GM19395 (cell line): ENCODE data around the gene SMIM44.

Experiments used
- ATAC-seq: cut with Tn5 transposase; IDR thresholded peaks from one replicate; pipeline ENCODE4 v1.9.1; 2021; ENCODE audit warnings: mild to moderate bottlenecking, moderate library complexity; ENCODE audit not compliant: unreplicated experiment

SMIM44 gene

GRCh38 chr19:3478409-3479176, 4.6 kb downstream of the SMIM44 start:
- no peak for ATAC-seq

- ATAC-seq, result no peak
Observed at GRCh38 chr19:3477951-3478350, 5.3 kb downstream of the SMIM44 start.

- no peak for ATAC-seq
Observed at GRCh38 chr19:3477506-3477905, 5.7 kb downstream of the SMIM44 start.

GRCh38 chr19:3476830-3477229, 6.4 kb downstream of the SMIM44 start:
- no peak for ATAC-seq

GRCh38 chr19:3475449-3475848, 7.8 kb downstream of the SMIM44 start:
- ATAC-seq, result no peak

- no peak for ATAC-seq
Observed at GRCh38 chr19:3474614-3475013, 8.6 kb downstream of the SMIM44 start.

GRCh38 chr19:3474010-3474409, 9.2 kb downstream of the SMIM44 start:
- no peak for ATAC-seq

GRCh38 chr19:3471954-3472655, 11.1 kb downstream of the SMIM44 start:
- no peak for ATAC-seq

- no peak for ATAC-seq
Observed at GRCh38 chr19:3470500-3471128, 12.6 kb downstream of the SMIM44 start.

GRCh38 chr19:3469638-3470499, 13.4 kb downstream of the SMIM44 start:
- ATAC-seq, result no peak

- ATAC-seq, result no peak
Observed at GRCh38 chr19:3468211-3468610, 15.0 kb downstream of the SMIM44 start.

GRCh38 chr19:3467437-3468198, 15.6 kb downstream of the SMIM44 start:
- no peak for ATAC-seq

- no peak for ATAC-seq
Observed at GRCh38 chr19:3466635-3467034, 16.6 kb downstream of the SMIM44 start.

- no peak for ATAC-seq
Observed at GRCh38 chr19:3465552-3465951, 17.7 kb downstream of the SMIM44 start.

- no peak for ATAC-seq
Observed at GRCh38 chr19:3464587-3465235, 18.5 kb downstream of the SMIM44 start.

GRCh38 chr19:3463714-3464586, 19.3 kb downstream of the SMIM44 start:
- no peak for ATAC-seq

- no peak for ATAC-seq
Observed at GRCh38 chr19:3462991-3463713, 20.1 kb downstream of the SMIM44 start.

- ATAC-seq, result no peak
Observed at GRCh38 chr19:3459965-3460582, 23.2 kb downstream of the SMIM44 start.
